ENCODE results near the gene SLTM. TPM values are rescaled to one million over a fixed set of nuclear protein-coding genes. Genes with fewer than 3 reads are reported as not detected.

The SLTM gene
- 48.9 and 54.3 TPM in 2 replicates for polyA plus RNA-seq (2012; rRNA removed)
- polyA plus RNA-seq (2012; cell fraction: cytosol; rRNA removed), result 41.8 and 48.9 TPM in 2 replicates
- polyA plus RNA-seq (2012; cell fraction: nucleus; rRNA removed), result 103 and 155 TPM in 2 replicates

DNA sequence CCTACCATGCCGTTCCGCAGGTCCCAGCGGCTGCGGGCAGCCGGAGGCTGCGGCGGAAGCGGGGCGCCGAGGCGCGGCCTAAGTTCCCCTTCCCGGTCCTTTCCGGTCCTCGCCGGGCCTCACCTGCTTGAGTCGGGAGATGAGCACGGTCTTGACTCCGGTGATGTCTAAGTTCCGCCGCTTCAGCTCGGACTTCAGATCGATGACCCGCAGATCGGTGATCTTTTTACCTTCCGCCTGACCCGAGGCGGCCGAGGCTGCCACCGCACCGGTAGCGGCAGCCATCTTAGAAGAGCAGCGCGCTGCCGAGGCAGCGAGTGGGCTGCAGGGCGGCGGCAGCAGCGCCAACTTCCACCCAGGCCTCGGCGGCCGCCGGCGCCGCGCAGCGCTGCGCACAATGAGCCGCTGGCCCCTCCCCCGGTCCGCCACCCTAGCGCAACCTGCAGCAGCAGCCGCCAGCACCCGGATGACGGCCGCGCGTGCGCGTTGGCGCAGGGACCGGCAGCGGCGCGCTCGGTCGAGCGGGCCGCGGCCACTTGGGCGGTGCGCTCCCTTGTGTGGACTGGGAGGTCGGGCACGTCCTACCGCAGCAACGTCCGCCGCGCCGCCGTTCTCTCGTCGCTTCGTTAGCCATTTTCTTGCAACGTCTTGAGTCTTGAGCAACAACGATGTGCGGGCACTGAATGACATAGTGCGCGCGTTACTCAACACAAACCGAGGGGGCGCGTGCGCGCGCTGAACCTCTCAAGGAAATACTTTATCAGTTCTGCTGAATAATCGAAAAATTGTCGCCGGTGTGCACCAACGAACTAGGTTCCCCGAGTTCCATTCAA is at the start of gene SLTM:
Gene SLTM (minus strand): TSS at position 399 of the 833 bp plus-strand sequence. CDS start 114 bp downstream, at position 285.
- DNase-seq, result peak; percentile 98
- peaks cover 0 to 10% of the 10 kb centered on the region in 2 experiments; a peak in 3 of 4 replicates for H3K4me1 ChIP-seq (ENCODE audit: control insufficient read depth in 1 of 2, insufficient read depth in 2 of 2, low read depth in 1 of 2, low read length in 1 of 2)
- no peaks in the 10 kb centered on the region for H3K27me3 ChIP-seq (ENCODE audit: insufficient read depth)
- no peaks in the 10 kb centered on the region for H3K9me3 ChIP-seq
- peak within 1 kb of the TSS; percentile 99 for H3K9ac ChIP-seq
- H3K4me3 ChIP-seq (ENCODE audit: low read depth in 2 of 2, low read length in 1 of 2), result peak within 1 kb of the TSS; percentile 84 to 92
- H3K36me3 ChIP-seq (replicated peaks in 1 of 2; ENCODE audit: control insufficient read depth in 1 of 2, insufficient read depth in 2 of 2, low read length in 1 of 2), result peaks cover 9 to 21% of the 10 kb centered on the region in 2 experiments
- 2% methylated on average over 22 of the region's 101 CpGs for WGBS (ENCODE audit: low lambda C conversion rate)
- CTCF ChIA-PET, result no interaction called here
- H3F3A ChIP-seq (replicated peaks; ENCODE audit: insufficient read depth), result peaks cover 16% of the 10 kb centered on the region
- POLR2A ChIA-PET, result interaction anchor here (1.1 kb wide), 1 partner anchor 162 kb away, joined by 3 read pairs; the partner anchor contains the start of gene MINDY2
- H3K4me2 ChIP-seq, result peak within 1 kb of the TSS; percentile 84
- no peaks in the 10 kb centered on the region for H3K9me2 ChIP-seq
- peaks cover 11% of the 10 kb centered on the region for H4K20me1 ChIP-seq (ENCODE audit: insufficient read depth)
- H3K79me2 ChIP-seq (ENCODE audit: insufficient read depth), result peaks cover 48% of the 10 kb centered on the region
- peak within 1 kb of the TSS; percentile 93 for H2AFZ ChIP-seq (ENCODE audit: low read depth)
- peak within 1 kb of the TSS; percentile 97 to 98 for H3K27ac ChIP-seq (ENCODE audit: low read depth in 2 of 2, low read length in 1 of 2)
- 0 out of 4 replicates have a peak, but pooled peaks of 1 of the 2 experiments have one; percentile 34 for TF ChIP-seq EP300 (IDR thresholded peaks at IDR 0.05; ENCODE audit: borderline replicate concordance in 1 of 2, low read depth in 1 of 2, low read length in 1 of 2)
- TF ChIP-seq JUND (IDR thresholded peaks at IDR 0.05), result no peak
- TF ChIP-seq, protein P1, sequence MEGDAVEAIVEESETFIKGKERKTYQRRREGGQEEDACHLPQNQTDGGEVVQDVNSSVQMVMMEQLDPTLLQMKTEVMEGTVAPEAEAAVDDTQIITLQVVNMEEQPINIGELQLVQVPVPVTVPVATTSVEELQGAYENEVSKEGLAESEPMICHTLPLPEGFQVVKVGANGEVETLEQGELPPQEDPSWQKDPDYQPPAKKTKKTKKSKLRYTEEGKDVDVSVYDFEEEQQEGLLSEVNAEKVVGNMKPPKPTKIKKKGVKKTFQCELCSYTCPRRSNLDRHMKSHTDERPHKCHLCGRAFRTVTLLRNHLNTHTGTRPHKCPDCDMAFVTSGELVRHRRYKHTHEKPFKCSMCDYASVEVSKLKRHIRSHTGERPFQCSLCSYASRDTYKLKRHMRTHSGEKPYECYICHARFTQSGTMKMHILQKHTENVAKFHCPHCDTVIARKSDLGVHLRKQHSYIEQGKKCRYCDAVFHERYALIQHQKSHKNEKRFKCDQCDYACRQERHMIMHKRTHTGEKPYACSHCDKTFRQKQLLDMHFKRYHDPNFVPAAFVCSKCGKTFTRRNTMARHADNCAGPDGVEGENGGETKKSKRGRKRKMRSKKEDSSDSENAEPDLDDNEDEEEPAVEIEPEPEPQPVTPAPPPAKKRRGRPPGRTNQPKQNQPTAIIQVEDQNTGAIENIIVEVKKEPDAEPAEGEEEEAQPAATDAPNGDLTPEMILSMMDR (IDR thresholded peaks at IDR 0.05), result peak; percentile 26; the same call in 1 of the 2 replicates
- TF ChIP-seq GATA2 (CRISPR knock-in tag; IDR thresholded peaks at IDR 0.05), result no peak
- TF ChIP-seq RXRA (IDR thresholded peaks at IDR 0.05; ENCODE audit: borderline replicate concordance, low read depth), result no peak
- peak; percentile 96 for TF ChIP-seq POLR2AphosphoS5 (IDR thresholded peaks at IDR 0.05; ENCODE audit: low read depth, low read length)
- no peak for TF ChIP-seq FOXM1 (IDR thresholded peaks at IDR 0.05; ENCODE audit: low read depth)
- TF ChIP-seq FOXJ3 (CRISPR knock-in tag; IDR thresholded peaks at IDR 0.05), result no peak
- TF ChIP-seq RCOR1 (IDR thresholded peaks at IDR 0.05; ENCODE audit: low read length), result no peak
- TF ChIP-seq NFIC (IDR thresholded peaks at IDR 0.05; ENCODE audit: borderline replicate concordance), result no peak
- TF ChIP-seq MXI1 (IDR thresholded peaks at IDR 0.05; ENCODE audit: low read depth, low read length), result peak; percentile 89
- TF ChIP-seq, protein P2, sequence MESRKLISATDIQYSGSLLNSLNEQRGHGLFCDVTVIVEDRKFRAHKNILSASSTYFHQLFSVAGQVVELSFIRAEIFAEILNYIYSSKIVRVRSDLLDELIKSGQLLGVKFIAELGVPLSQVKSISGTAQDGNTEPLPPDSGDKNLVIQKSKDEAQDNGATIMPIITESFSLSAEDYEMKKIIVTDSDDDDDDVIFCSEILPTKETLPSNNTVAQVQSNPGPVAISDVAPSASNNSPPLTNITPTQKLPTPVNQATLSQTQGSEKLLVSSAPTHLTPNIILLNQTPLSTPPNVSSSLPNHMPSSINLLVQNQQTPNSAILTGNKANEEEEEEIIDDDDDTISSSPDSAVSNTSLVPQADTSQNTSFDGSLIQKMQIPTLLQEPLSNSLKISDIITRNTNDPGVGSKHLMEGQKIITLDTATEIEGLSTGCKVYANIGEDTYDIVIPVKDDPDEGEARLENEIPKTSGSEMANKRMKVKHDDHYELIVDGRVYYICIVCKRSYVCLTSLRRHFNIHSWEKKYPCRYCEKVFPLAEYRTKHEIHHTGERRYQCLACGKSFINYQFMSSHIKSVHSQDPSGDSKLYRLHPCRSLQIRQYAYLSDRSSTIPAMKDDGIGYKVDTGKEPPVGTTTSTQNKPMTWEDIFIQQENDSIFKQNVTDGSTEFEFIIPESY (IDR thresholded peaks at IDR 0.05; ENCODE audit: borderline replicate concordance, low read depth), result no peak
- no peak for TF ChIP-seq FOSL2 (IDR thresholded peaks at IDR 0.05; ENCODE audit: borderline replicate concordance, low read depth)
- TF ChIP-seq NRF1 (IDR thresholded peaks at IDR 0.05; ENCODE audit: low read depth, low read length), result peak; percentile 85
- TF ChIP-seq TCF12 (IDR thresholded peaks at IDR 0.05), result no peak
- no peak for TF ChIP-seq RAD21 (IDR thresholded peaks at IDR 0.05; ENCODE audit: low read length)
- no peak for TF ChIP-seq IRF3 (IDR thresholded peaks at IDR 0.05; ENCODE audit: low read depth, low read length)
- no peak for TF ChIP-seq USF2 (IDR thresholded peaks at IDR 0.05; ENCODE audit: borderline replicate concordance, low read depth, low read length)
- no peak for TF ChIP-seq EZH2phosphoT487 (IDR thresholded peaks at IDR 0.05; ENCODE audit: borderline replicate concordance, low read depth)
- TF ChIP-seq USF1 (IDR thresholded peaks at IDR 0.05; ENCODE audit: borderline replicate concordance, low read depth), result no peak
- TF ChIP-seq MEF2A (IDR thresholded peaks at IDR 0.05; ENCODE audit: borderline replicate concordance, low read depth), result no peak
- TF ChIP-seq SIN3A (IDR thresholded peaks at IDR 0.05; ENCODE audit: borderline replicate concordance, low read depth, low read length), result peak; percentile 40; the same call in 1 of the 2 replicates
- TF ChIP-seq RFX5 (IDR thresholded peaks at IDR 0.05; ENCODE audit: low read length), result no peak
- peak; percentile 59 for TF ChIP-seq CHD2 (IDR thresholded peaks at IDR 0.05; ENCODE audit: low read length, partially characterized antibody)
- TF ChIP-seq, protein P3, sequence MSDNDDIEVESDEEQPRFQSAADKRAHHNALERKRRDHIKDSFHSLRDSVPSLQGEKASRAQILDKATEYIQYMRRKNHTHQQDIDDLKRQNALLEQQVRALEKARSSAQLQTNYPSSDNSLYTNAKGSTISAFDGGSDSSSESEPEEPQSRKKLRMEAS (IDR thresholded peaks at IDR 0.05; ENCODE audit: low read depth), result peak; percentile 40
- TF ChIP-seq GABPA (IDR thresholded peaks at IDR 0.05; ENCODE audit: low read depth), result peak; percentile 52; the same call in 1 of the 2 replicates
